Measurements from ENCODE around the gene FAM20C. TPM values are rescaled to one million over a fixed set of nuclear protein-coding genes. Genes with fewer than 3 reads are reported as not detected.
"Not testable (repeated sequence)": the region's sequence is repeated elsewhere in the genome, so short reads cannot be mapped to it uniquely, and the experiment has no call there.

The FAM20C gene
- total RNA-seq, 1 donor from 2014 or later = 58.8 TPM

GRCh38 chr7:292826-293225, 100.5 kb downstream of the FAM20C start:
- no peak for TF ChIP-seq CTCF (IDR thresholded peaks at IDR 0.05)
- no peak for ATAC-seq
- peaks cover 55% of the 10 kb centered on the region for H3K27me3 ChIP-seq
- H3K4me3 ChIP-seq = no peak overlapping the region
- peak; percentile 48 for DNase-seq
- intact Hi-C loops (cut with DNase I) = no loop called here
- H3K9me3 ChIP-seq = no peaks in the 10 kb centered on the region
- H3K36me3 ChIP-seq = no peaks in the 10 kb centered on the region
- no peaks in the 10 kb centered on the region for H3K4me1 ChIP-seq
- no peak overlapping the region for H3K27ac ChIP-seq

GRCh38 chr7:293681-294439, 101.5 kb downstream of the FAM20C start:
- Histone ChIP-seq H3K4me3 (no peak overlapping the region), H3K4me1 (no peaks in the 10 kb centered on the region), H3K36me3 (no peaks in the 10 kb centered on the region), H3K9me3 (no peaks in the 10 kb centered on the region), H3K27ac (no peak overlapping the region), H3K27me3 (peaks cover 50% of the 10 kb centered on the region)
- intact Hi-C loops (cut with DNase I) = no loop called here
- no peak for TF ChIP-seq CTCF (IDR thresholded peaks at IDR 0.05)
- DNase-seq (peak; percentile 48), ATAC-seq (no peak)

GRCh38 chr7:294440-295154, 102.2 kb downstream of the FAM20C start:
- no peaks in the 10 kb centered on the region for H3K36me3 ChIP-seq
- no peaks in the 10 kb centered on the region for H3K4me1 ChIP-seq
- no peak for TF ChIP-seq CTCF (IDR thresholded peaks at IDR 0.05)
- H3K4me3 ChIP-seq = no peak overlapping the region
- H3K9me3 ChIP-seq = no peaks in the 10 kb centered on the region
- intact Hi-C loops (cut with DNase I) = no loop called here
- DNase-seq (peak; percentile 63), ATAC-seq (no peak)
- peaks cover 43% of the 10 kb centered on the region for H3K27me3 ChIP-seq
- no peak overlapping the region for H3K27ac ChIP-seq

GRCh38 chr7:295155-296154, 103.1 kb downstream of the FAM20C start:
- Histone ChIP-seq H3K4me3 (no peak overlapping the region), H3K9me3 (no peaks in the 10 kb centered on the region), H3K4me1 (no peaks in the 10 kb centered on the region), H3K27me3 (peaks cover 34% of the 10 kb centered on the region), H3K27ac (peak overlapping the region; percentile 36), H3K36me3 (no peaks in the 10 kb centered on the region)
- DNase-seq = peak; percentile 69
- ATAC-seq = peak; percentile 67
- TF ChIP-seq CTCF (IDR thresholded peaks at IDR 0.05) = no peak
- intact Hi-C loops (cut with DNase I) = no loop called here

DNA sequence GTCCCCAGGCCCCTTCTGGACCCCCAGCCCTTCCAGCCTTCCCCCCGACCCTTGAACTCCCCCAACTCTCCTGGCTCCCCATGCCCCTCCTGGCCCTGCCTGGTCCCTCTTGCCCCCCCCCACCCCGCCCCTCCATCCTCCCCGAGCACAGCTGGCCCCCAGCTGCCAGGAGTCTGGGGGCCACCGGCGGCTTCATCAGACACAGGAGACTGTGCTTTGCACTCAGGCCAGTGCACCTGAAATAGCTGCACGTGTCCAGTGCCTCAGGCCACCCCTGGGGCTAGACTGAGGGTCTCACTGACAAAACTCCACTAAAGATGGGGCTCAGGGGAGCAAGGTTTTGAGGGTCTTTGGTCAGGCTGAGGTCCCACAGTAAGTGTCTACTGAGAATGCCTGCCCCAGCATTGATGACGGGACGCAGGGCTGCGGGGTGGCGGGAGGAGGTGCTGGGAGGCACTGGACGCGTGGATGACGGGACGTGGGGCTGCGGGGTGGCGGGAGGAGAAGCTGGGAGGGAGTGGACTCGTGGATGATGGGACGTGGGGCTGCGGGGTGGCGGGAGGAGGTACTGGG, 104.1 kb downstream of the FAM20C start:
- H3K27ac ChIP-seq = no peak overlapping the region
- H3K4me1 ChIP-seq = no peaks in the 10 kb centered on the region
- intact Hi-C loops (cut with DNase I) = no loop called here
- no peaks in the 10 kb centered on the region for H3K9me3 ChIP-seq
- no peaks in the 10 kb centered on the region for H3K36me3 ChIP-seq
- DNase-seq = peak; percentile 30
- no peak for TF ChIP-seq CTCF (IDR thresholded peaks at IDR 0.05)
- peaks cover 28% of the 10 kb centered on the region for H3K27me3 ChIP-seq
- no peak for ATAC-seq
- H3K4me3 ChIP-seq = no peak overlapping the region

DNA sequence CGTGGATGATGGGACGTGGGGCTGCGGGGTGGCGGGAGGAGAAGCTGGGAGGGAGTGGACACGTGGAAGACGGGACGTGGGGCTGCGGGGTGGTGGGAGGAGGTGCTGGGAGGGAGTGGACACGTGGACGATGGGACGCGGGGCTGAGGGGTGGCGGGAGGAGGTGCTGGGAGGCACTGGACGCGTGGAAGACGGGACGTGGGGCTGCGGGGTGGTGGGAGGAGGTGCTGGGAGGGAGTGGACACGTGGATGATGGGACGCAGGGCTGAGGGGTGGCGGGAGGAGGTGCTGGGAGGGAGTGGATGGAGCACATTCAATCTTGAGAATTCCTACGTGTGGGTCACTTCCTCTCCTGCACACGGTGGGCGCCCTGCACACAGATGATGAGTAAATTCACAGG, 104.8 kb downstream of the FAM20C start:
- intact Hi-C loops (cut with DNase I); H3K4me1 ChIP-seq; DNase-seq: not testable (repeated sequence)

More for the DNA sequence above, 104.8 kb downstream of the FAM20C start:
- H3K27me3 ChIP-seq = peaks cover 21% of the 10 kb centered on the region
- H3K4me3 ChIP-seq, H3K27ac ChIP-seq, ATAC-seq, H3K36me3 ChIP-seq, H3K9me3 ChIP-seq: not testable (repeated sequence)
